Smooth muscle cell (in vitro differentiated cells): ENCODE results near the gene RNF8. TPM values are rescaled to one million over a fixed set of nuclear protein-coding genes. Genes with fewer than 3 reads are reported as not detected.

Experiments
- DNase-seq: peaks from one replicate; lab custom pipeline; 2025; ENCODE audit not compliant: unreplicated experiment; lab: John Stamatoyannopoulos, UW
- H2AFZ ChIP-seq: fragments of 200-600 bp; sonication (generic); 2 replicates; pipeline ENCODE4 v1.6.0; 2016; ENCODE audit warnings: antibody characterized with exemption, low read depth, mild to moderate bottlenecking
- H3F3A ChIP-seq: fragments of 200-600 bp; sonication (generic); 2 replicates; pipeline ENCODE4 v1.6.0; 2017; ENCODE audit warnings: antibody characterized with exemption, low read depth
- H3K27ac ChIP-seq: fragments of 200-600 bp; sonication (generic); 2 replicates; pipeline ENCODE4 v1.5.1; 2016; ENCODE audit warnings: low read depth, mild to moderate bottlenecking
- H3K27me3 ChIP-seq: fragments of 200-600 bp; sonication (generic); 2 replicates; pipeline ENCODE4 v1.6.1; 2016; ENCODE audit warnings: low read depth, mild to moderate bottlenecking
- H3K36me3 ChIP-seq: fragments of 200-600 bp; sonication (generic); 2 replicates; pipeline ENCODE4 v1.5.1; 2016; ENCODE audit warnings: low read depth
- H3K4me1 ChIP-seq: fragments of 200-600 bp; sonication (generic); 2 replicates; pipeline ENCODE4 v1.5.1; 2016; ENCODE audit warnings: low read depth
- H3K4me2 ChIP-seq: fragments of 200-600 bp; sonication (generic); 2 replicates; pipeline ENCODE4 v1.6.0; 2016; ENCODE audit warnings: mild to moderate bottlenecking
- H3K4me3 ChIP-seq: fragments of 200-600 bp; sonication (generic); 2 replicates; pipeline ENCODE4 v1.5.1; 2016; ENCODE audit warnings: mild to moderate bottlenecking
- H3K79me2 ChIP-seq: fragments of 200-600 bp; sonication (generic); 2 replicates; pipeline ENCODE4 v1.6.0; 2016; ENCODE audit warnings: low read depth, mild to moderate bottlenecking
- H3K9ac ChIP-seq: fragments of 200-600 bp; sonication (generic); 2 replicates; pipeline ENCODE4 v1.6.0; 2016; ENCODE audit warnings: low read depth
- H3K9me3 ChIP-seq: fragments of 200-600 bp; sonication (generic); replicated peaks from 2 replicates; pipeline ENCODE4 v1.5.1; 2016; ENCODE audit warnings: low read depth
- H4K20me1 ChIP-seq: fragments of 200-600 bp; sonication (generic); 2 replicates; pipeline ENCODE4 v1.6.0; 2016; ENCODE audit warnings: low read depth
- WGBS: methylation state at CpG from one replicate; pipeline ENCODE4 v1.1.7; 2016; ENCODE audit warnings: low lambda C conversion rate; 5-methylcytosine and 5-hydroxymethylcytosine counted together
- polyA plus RNA-seq: library from polyadenylated mRNA; unstranded; fragments of >200 nt; fragmentation: Nextera tagmentation; extraction: Ambion mirVana; gene quantifications from 2 replicates; pipeline ENCODE4 v1.2.1, GENCODE V29; 2016
- total RNA-seq: library from RNA; depleted of rRNA; stranded (reverse); fragments of >200 nt; gene quantifications from 2 replicates; pipeline ENCODE4 v1.2.3, GENCODE V29; 2014
- TF ChIP-seq, protein P1 (sequence below): fragments of 200-600 bp; sonication (generic); IDR thresholded peaks from 2 replicates; pipeline ENCODE4 v1.5.1; 2017; ENCODE audit warnings: borderline replicate concordance, mild to moderate bottlenecking, antibody characterized with exemption; ENCODE audit not compliant: insufficient read depth, poor library complexity, severe bottlenecking

The RNF8 gene
- total and polyA plus RNA-seq, 2 experiments from 2014 or later = 16.7 to 23.6 TPM

DNA sequence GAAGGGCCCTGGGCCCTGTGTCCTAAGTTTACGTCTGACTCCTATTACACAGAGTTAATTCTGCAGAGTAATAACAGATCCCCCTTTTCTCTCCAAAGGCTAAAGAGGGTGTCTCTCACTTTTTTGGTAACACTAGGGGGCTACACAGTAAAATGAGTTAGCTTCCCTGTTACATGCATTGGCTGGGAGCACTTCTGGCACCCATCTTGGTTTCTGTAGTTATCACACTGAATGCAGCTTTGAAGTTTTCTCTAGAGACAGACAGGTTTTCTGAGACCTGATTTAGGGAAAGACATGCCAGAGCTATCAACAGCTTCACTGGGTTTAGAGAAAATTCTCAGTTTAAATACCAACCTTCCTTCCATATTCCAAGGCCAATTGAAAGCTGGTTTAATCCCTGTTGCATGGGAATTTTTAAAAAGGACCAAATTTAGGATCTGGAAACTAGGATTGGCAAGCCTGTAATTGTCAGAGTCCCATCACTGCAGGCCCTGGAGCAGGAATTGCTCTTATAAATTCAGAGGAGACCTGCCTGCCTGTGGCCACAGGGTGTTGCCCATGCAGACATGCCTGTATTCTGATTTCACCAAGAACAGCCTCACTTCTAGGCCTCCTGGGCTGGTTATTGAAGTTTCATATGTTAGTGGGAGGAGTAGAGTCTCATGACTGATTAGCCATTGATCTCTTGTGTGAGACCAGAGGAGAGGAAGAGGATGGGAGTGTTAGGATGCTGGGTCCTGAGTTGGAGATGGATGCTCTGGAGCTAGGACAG lies 29.4 kb downstream of the RNF8 start:
- Histone ChIP-seq H3K36me3 (no peaks in the 10 kb centered on the region), H3K4me2 (no peak overlapping the region), H3K4me1 (no peaks in the 10 kb centered on the region), H2AFZ (no peak overlapping the region), H3K4me3 (no peak overlapping the region), H3K27ac (no peak overlapping the region), H3F3A (no peaks in the 10 kb centered on the region), H3K27me3 (no peaks in the 10 kb centered on the region), H3K9me3 (no peaks in the 10 kb centered on the region), H3K79me2 (no peaks in the 10 kb centered on the region), H3K9ac (no peak overlapping the region), H4K20me1 (no peaks in the 10 kb centered on the region)
- 100% methylated on average over 1 of the region's 1 CpG for WGBS
- DNase-seq = no peak
- TF ChIP-seq, protein P1, sequence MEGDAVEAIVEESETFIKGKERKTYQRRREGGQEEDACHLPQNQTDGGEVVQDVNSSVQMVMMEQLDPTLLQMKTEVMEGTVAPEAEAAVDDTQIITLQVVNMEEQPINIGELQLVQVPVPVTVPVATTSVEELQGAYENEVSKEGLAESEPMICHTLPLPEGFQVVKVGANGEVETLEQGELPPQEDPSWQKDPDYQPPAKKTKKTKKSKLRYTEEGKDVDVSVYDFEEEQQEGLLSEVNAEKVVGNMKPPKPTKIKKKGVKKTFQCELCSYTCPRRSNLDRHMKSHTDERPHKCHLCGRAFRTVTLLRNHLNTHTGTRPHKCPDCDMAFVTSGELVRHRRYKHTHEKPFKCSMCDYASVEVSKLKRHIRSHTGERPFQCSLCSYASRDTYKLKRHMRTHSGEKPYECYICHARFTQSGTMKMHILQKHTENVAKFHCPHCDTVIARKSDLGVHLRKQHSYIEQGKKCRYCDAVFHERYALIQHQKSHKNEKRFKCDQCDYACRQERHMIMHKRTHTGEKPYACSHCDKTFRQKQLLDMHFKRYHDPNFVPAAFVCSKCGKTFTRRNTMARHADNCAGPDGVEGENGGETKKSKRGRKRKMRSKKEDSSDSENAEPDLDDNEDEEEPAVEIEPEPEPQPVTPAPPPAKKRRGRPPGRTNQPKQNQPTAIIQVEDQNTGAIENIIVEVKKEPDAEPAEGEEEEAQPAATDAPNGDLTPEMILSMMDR = no peak

DNA sequence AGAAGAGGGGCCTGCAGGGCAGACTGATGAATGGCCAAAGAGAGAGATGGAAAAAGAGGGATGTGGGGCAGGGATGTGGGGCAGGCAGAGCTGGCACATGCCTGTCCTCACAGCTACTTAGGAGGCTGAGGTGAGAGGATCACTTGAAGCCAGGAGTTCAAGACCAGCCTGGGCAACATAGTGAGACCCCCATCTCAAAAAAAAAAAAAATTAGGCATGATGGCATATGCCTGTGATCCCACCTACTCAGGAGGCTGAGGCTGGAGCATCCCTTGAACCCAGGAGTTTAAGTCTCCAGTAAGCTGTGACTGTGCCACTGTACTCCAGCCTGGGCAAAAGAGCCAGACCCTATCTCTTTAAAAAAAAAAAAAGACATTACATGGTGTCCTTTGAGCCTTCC lies 34.8 kb downstream of the RNF8 start:
- H3K27me3 ChIP-seq = no peaks in the 10 kb centered on the region
- no peaks in the 10 kb centered on the region for H3K4me1 ChIP-seq
- H3K27ac ChIP-seq = no peak overlapping the region
- H4K20me1 ChIP-seq = no peaks in the 10 kb centered on the region
- no peak overlapping the region for H3K4me3 ChIP-seq
- DNase-seq = no peak
- H3K36me3 ChIP-seq = peaks cover 5% of the 10 kb centered on the region
- H3K4me2 ChIP-seq = no peak overlapping the region
- no peaks in the 10 kb centered on the region for H3F3A ChIP-seq
- H2AFZ ChIP-seq = no peak overlapping the region
- no peaks in the 10 kb centered on the region for H3K9me3 ChIP-seq
- H3K9ac ChIP-seq = no peak overlapping the region
- no peaks in the 10 kb centered on the region for H3K79me2 ChIP-seq
- TF ChIP-seq, protein P1 = no peak

- Histone ChIP-seq H3F3A (no peaks in the 10 kb centered on the region), H3K4me1 (no peaks in the 10 kb centered on the region), H2AFZ (no peak overlapping the region), H3K4me2 (no peak overlapping the region), H3K9me3 (no peaks in the 10 kb centered on the region), H3K27me3 (no peaks in the 10 kb centered on the region), H3K9ac (no peak overlapping the region), H3K4me3 (no peak overlapping the region), H4K20me1 (no peaks in the 10 kb centered on the region), H3K79me2 (no peaks in the 10 kb centered on the region), H3K27ac (no peak overlapping the region), H3K36me3 (peaks cover 5% of the 10 kb centered on the region)
- 99% methylated on average over 3 of the region's 3 CpGs for WGBS
- TF ChIP-seq, protein P1 = no peak
- no peak for DNase-seq
Observed at GRCh38 chr6:37389857-37390256, 36.1 kb downstream of the RNF8 start.

DNA sequence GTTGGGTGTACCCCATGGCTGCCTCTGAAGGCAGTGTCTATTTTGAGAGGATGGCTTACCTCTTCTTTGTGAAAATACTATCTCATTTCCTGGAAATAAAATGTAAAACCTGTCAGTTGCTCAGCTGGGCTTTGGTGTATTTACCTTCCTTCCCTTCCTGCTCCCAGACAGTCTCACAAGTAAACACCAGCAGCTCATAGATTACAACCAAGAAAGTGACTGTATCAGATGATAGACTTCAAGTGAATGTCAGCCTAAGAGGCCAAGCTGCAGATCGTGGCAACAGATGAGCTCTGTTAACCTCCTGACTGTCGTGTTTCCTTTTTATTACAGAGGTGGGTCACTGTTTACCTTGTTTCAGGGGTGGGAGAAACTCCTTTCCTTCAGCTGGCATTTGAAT lies 37.3 kb downstream of the RNF8 start:
- Histone ChIP-seq H3K4me1 (no peaks in the 10 kb centered on the region), H3K4me2 (no peak overlapping the region), H3K4me3 (no peak overlapping the region), H3K79me2 (no peaks in the 10 kb centered on the region), H3F3A (no peaks in the 10 kb centered on the region), H3K36me3 (peaks cover 5% of the 10 kb centered on the region), H4K20me1 (no peaks in the 10 kb centered on the region), H3K9ac (no peak overlapping the region), H3K27me3 (no peaks in the 10 kb centered on the region), H3K27ac (no peak overlapping the region), H3K9me3 (no peaks in the 10 kb centered on the region), H2AFZ (no peak overlapping the region)
- no peak for DNase-seq
- TF ChIP-seq, protein P1 = no peak
- 90% methylated on average over 2 of the region's 2 CpGs for WGBS
